PFSK-1 (cell line): ENCODE results near the gene FGD4.

ENCODE experiments used
- FOXP2 ChIP-seq: optimal IDR thresholded peaks from 2 replicates; pipeline ENCODE3; 2011; ENCODE audit warnings: borderline replicate concordance, control low read depth, inconsistent platforms; ENCODE audit not compliant: insufficient read depth; ENCODE audit errors: extremely low read length, extremely low read depth
- POLR2AphosphoS5 ChIP-seq: IDR thresholded peaks from 2 replicates; pipeline ENCODE4 v1.6.1; 2012; ENCODE audit warnings: low read depth, mild to moderate bottlenecking, control low read depth, low read length, moderate library complexity
- REST ChIP-seq, 2 experiments: IDR thresholded peaks; 2 replicates each; pipeline versions ENCODE4 v1.6.1 to v1.8.0; 2011 to 2012; ENCODE audit warnings: low read depth in 2 of 2, low read length in 2 of 2, control low read depth in 1 of 2, inconsistent platforms in 1 of 2, mild to moderate bottlenecking in 1 of 2, moderate library complexity in 1 of 2; ENCODE audit not compliant: insufficient read depth in 1 of 2
- SIN3A ChIP-seq: IDR thresholded peaks from 2 replicates; pipeline ENCODE4 v1.6.1; 2012; ENCODE audit warnings: mild to moderate bottlenecking, low read length, moderate library complexity, borderline replicate concordance; ENCODE audit not compliant: insufficient read depth
- TAF1 ChIP-seq: IDR thresholded peaks from 2 replicates; pipeline ENCODE4 v1.6.1; 2012; ENCODE audit warnings: low read length, control low read depth, borderline replicate concordance; ENCODE audit not compliant: insufficient read depth

Gene FGD4

GRCh38 chr12:32659908-32660440 is 260.6 kb downstream of the FGD4 start:
- TF ChIP-seq REST (IDR thresholded peaks at IDR 0.05; ENCODE audit: insufficient read depth in 1 of 2, low read depth in 2 of 2, low read length in 2 of 2) (no peak), POLR2AphosphoS5 (no peak), FOXP2 (no peak), TAF1 (no peak), SIN3A (no peak)

GRCh38 chr12:32661706-32662105 is 262.3 kb downstream of the FGD4 start:
- TF ChIP-seq SIN3A: no peak

GRCh38 chr12:32662665-32663064 is 263.3 kb downstream of the FGD4 start:
- TF ChIP-seq FOXP2: no peak
- no peak for TF ChIP-seq SIN3A
- TF ChIP-seq POLR2AphosphoS5: no peak
- TF ChIP-seq REST (IDR thresholded peaks at IDR 0.05; ENCODE audit: insufficient read depth in 1 of 2, low read depth in 2 of 2, low read length in 2 of 2): no peak
- no peak for TF ChIP-seq TAF1

- TF ChIP-seq FOXP2: no peak
- TF ChIP-seq SIN3A: no peak
- no peak for TF ChIP-seq POLR2AphosphoS5
- no peak for TF ChIP-seq TAF1
- TF ChIP-seq REST (IDR thresholded peaks at IDR 0.05; ENCODE audit: insufficient read depth in 1 of 2, low read depth in 2 of 2, low read length in 2 of 2): no peak
Observed at GRCh38 chr12:32666018-32666417, 266.7 kb downstream of the FGD4 start.

- TF ChIP-seq POLR2AphosphoS5 (no peak), FOXP2 (no peak), REST (IDR thresholded peaks at IDR 0.05; ENCODE audit: insufficient read depth in 1 of 2, low read depth in 2 of 2, low read length in 2 of 2) (no peak), TAF1 (no peak), SIN3A (no peak)
Observed at GRCh38 chr12:32669584-32669983, 270.2 kb downstream of the FGD4 start.
